Central memory CD4-positive, alpha-beta T cell (primary cell): ENCODE results near the gene NPIPA5.
"Not testable (repeated sequence)": the region's sequence is repeated elsewhere in the genome, so short reads cannot be mapped to it uniquely, and the experiment has no call there.

Experiments
- DNase-seq: peaks from one replicate; pipeline ENCODE4 v3.0.0; 2022

NPIPA5 gene

GRCh38 chr16:15389916-15390315 is 11.8 kb upstream of the NPIPA5 start:
- not testable (repeated sequence) for DNase-seq

- DNase-seq, result not testable (repeated sequence)
These were observed 10.0 kb upstream of the NPIPA5 start for GRCh38 chr16:15388060-15388459.

GRCh38 chr16:15382810-15383209 is 4.7 kb upstream of the NPIPA5 start:
- not testable (repeated sequence) for DNase-seq

- not testable (repeated sequence) for DNase-seq
These were observed 20.6 kb downstream of the NPIPA5 start for GRCh38 chr16:15357495-15357894.

GRCh38 chr16:15354846-15355245 is 23.2 kb downstream of the NPIPA5 start:
- not testable (repeated sequence) for DNase-seq

- DNase-seq, result not testable (repeated sequence)
These were observed 25.2 kb downstream of the NPIPA5 start for GRCh38 chr16:15352852-15353251.

- DNase-seq, result not testable (repeated sequence)
These were observed 26.3 kb downstream of the NPIPA5 start for GRCh38 chr16:15351745-15352144.

GRCh38 chr16:15351251-15351650 is 26.8 kb downstream of the NPIPA5 start:
- not testable (repeated sequence) for DNase-seq

GRCh38 chr16:15348721-15349120 is 29.4 kb downstream of the NPIPA5 start:
- DNase-seq, result not testable (repeated sequence)

GRCh38 chr16:15342337-15342736 is 35.8 kb downstream of the NPIPA5 start:
- not testable (repeated sequence) for DNase-seq

GRCh38 chr16:15338986-15339385 is 39.1 kb downstream of the NPIPA5 start:
- not testable (repeated sequence) for DNase-seq

GRCh38 chr16:15337974-15338605 is 40.0 kb downstream of the NPIPA5 start:
- not testable (repeated sequence) for DNase-seq

- DNase-seq, result not testable (repeated sequence)
These were observed 42.5 kb downstream of the NPIPA5 start for GRCh38 chr16:15335609-15336008.

- not testable (repeated sequence) for DNase-seq
These were observed 44.1 kb downstream of the NPIPA5 start for GRCh38 chr16:15333969-15334368.

GRCh38 chr16:15330978-15331377 is 47.1 kb downstream of the NPIPA5 start:
- DNase-seq, result not testable (repeated sequence)

- not testable (repeated sequence) for DNase-seq
These were observed 53.1 kb downstream of the NPIPA5 start for GRCh38 chr16:15324954-15325353.

GRCh38 chr16:15323373-15323772 is 54.7 kb downstream of the NPIPA5 start:
- not testable (repeated sequence) for DNase-seq

GRCh38 chr16:15321221-15321620 is 56.9 kb downstream of the NPIPA5 start:
- not testable (repeated sequence) for DNase-seq

- not testable (repeated sequence) for DNase-seq
These were observed 63.5 kb downstream of the NPIPA5 start for GRCh38 chr16:15314562-15314961.
